HS-5 (cell line): ENCODE measurements around the gene CCDC157.
"Not testable (repeated sequence)": the region's sequence is repeated elsewhere in the genome, so short reads cannot be mapped to it uniquely, and the experiment has no call there.

Experiments used
- DNase-seq: peaks from one replicate; pipeline ENCODE4 v3.0.0-alpha.2; 2012; ENCODE audit warnings: low read depth

The CCDC157 gene

DNA sequence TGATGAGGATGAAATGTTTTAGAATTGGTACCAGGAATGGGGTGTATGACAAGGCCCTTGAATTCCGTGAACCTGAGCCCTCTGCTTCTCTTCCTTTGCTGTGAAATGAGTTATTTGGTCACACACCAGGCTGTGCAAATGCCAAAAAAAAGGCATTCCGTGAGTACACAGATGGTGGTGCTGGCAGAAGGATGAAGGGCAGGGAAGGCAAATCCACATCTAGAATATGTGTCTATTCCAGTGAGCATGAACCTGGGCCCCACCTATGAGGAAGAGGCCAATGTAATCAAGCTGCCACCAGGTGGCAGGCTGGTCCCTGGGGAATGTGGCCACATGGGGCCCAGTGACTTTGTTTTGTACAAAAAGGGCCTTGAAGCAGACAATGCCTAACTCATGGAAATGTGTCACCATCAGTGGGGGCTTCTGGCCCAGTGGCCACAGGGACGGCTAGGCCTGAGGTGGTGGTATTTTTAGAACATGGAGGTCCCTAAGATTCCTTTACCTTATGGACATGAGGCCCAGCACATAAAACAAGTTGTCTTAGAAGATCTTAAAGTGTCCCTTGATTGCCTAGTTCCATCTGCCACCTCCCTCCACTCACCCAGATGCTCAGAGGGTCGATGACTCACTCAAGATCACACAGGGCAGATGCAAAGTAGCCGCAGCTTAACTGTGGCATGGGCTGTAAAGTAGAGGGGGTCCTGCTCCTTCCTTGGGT, 34.3 kb downstream of the CCDC157 start:
- DNase-seq = peak; percentile 30

GRCh38 chr22:30392661-30393321, 36.0 kb downstream of the CCDC157 start:
- no peak for DNase-seq

GRCh38 chr22:30393322-30393680, 36.5 kb downstream of the CCDC157 start:
- DNase-seq = no peak

GRCh38 chr22:30393885-30394284, 37.1 kb downstream of the CCDC157 start:
- no peak for DNase-seq

DNA sequence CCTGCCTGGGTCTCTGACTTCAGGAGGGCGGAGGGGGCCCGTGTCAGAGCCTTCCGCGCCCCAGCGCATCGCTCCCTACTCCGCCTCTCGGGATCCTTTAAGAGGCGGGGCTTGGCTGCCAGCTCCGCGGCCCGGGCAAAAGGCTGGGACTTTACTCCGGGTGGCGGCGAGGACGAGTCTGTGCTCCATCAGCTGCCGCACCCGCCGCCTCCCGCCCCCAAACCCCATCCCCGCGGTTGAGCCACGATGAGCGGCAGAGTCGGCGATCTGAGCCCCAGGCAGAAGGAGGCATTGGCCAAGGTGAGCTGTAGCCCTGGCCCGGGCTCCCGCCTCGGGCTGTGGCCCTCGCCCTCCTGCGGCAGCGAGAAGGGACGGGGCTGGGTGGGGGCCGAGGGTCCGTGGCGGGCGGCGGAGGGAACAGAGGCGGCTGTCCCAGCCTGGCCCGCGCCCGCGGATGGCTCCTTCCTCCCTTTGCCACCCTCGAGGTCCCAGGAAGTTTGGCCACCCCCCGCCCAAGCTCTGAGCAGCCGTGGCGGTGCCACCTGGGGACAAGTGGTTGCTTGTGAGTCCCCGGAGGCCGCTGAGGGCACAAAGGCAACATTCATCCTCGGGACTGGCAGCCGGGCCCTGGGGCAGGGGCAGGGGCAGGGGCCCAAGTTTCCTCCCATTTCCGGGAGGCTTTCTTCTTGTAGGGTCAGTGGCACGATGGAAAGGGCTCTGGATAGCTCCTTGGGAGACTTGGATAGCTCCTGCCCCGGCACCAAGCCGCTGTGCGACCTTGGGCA, 40.3 kb downstream of the CCDC157 start, which contains the start of gene SEC14L2:
TSS of gene SEC14L2 (plus strand) at position 148 of the 785 bp plus-strand sequence. CDS start at position 247, 99 bp downstream.
- DNase-seq = no peak

DNA sequence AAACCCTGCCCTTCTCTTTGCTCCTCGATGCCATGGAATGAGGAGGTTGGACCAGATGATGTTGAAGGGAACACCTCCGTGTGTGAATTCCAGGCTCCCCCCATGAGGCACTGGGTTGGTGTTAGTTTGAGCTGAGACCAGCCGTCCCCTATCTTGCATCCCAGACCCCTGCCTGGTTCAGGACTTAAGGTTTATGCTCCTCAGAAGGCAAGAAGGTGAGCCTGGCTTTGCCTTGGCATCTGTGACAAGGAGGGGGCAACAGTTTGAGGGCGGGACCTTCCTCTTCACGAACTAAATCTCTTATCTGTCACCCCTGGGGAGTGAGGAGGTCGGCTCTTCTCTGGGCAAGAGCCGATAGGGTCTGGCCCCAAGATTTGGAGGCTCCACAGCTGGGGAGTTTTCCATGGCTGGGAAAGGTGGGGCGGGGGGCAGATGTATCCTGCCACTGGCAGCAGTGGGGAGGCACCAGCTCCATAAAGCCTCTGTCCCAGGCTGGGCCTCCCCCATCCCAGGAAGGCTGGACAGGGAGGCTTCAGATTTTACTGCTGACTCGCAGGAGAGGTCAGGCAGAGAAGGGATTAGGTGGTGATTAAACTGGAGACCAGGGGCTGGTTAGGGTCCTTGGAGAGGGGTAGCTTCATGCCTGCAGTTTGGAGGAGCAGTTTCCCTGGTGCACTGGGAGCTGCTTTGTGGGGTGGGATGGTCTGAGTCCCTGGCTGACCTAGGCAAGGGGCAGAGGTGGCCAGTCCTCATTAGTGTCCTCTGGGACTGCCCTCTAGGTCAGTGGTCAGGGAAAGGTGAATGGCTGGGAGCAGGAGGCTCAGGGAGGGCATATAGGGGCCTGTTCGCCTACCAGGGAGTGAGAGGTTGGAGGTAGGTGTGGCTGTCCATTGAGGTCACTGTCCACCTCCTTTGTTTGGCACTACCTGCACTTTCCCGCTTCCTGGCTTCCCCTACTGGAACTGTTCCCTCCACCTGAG, 41.1 kb downstream of the CCDC157 start:
- no peak for DNase-seq

DNA sequence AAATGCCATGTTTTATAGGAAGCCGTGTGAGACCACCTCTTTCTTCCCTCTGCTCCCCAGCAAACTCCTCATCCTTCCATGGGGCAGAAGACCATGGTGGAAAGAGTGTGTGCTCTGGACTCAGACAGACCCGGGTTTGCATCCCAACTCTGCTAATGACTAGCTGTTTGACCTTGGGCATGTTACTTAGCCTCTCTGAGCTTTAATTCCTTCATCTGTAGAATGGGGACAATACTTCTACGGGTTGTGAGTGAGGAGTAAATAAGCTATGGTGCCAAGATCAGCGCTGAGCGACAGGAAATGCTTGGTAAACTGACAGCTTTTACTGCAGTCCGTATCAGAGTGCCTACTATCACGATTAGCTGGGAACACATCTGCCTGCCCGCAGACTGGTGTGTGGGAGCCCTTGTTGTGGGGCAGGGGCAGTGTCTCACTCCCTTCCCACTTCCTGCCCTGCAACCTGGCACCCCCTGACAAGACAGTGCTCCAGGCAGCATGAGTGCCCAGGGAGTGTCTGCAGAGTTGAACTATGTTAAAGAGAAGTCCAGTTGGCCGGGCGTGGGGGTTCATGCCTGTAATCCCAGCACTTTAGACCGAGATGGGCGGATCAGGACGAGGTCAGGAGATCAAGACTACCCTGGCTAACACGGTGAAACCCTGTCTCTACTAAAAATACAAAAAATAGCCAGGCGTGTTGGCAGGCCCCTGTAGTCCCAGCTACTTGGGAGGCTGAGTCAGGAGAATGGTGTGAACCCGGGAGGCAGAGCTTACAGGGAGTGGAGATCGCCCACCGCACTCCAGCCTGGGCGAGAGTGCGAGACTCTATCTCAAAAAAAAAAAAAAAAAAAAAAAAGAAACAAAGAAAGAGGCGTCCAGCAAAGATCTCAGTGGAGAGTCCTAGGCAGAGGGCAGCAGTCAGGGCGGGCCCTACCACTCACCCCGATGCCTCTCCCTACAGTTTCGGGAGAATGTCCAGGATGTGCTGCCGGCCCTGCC, 42.2 kb downstream of the CCDC157 start:
- no peak for DNase-seq

- no peak for DNase-seq
These were observed 42.9 kb downstream of the CCDC157 start for GRCh38 chr22:30399718-30400117.

- no peak for DNase-seq
These were observed 43.4 kb downstream of the CCDC157 start for GRCh38 chr22:30400159-30400558.

DNA sequence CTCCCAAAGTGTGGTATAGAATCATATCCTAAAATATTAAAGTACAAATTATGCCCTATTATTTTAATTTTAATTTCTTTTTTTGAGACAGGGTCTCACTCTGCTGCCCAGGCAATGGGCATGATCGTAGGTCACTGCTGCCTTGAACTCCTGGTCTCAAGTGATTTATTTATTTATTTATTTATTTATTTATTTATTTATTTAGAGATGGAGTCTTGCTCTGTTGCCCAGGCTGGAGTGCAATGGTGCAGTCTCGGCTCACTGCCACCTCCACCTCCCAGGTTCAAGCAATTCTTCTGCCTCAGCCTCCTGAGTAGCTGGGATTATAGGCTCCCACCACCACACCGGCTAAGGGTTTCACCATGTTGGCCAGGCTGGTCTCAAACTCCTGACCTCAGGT, 44.2 kb downstream of the CCDC157 start:
- DNase-seq = not testable (repeated sequence)

GRCh38 chr22:30402028-30402765, 45.4 kb downstream of the CCDC157 start:
- no peak for DNase-seq

DNA sequence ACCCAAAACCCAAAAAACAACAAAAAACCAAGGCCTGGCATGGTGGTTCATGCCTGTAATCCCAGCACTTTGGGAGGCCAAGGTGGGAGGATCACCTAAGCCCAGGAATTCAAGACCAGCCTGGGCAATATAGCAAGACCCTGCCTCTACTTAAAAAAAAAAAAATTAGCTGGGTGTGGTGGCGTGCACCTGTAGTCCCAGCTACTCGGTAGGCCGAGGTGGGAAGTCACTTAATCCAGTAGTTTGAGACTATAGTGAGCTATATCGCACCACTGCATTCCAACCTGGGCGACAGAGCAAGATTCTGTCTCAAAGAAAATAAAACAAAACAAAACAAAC, 45.9 kb downstream of the CCDC157 start:
- DNase-seq = not testable (repeated sequence)

GRCh38 chr22:30404307-30404706, 47.5 kb downstream of the CCDC157 start:
- DNase-seq = no peak

GRCh38 chr22:30405731-30406130, 48.9 kb downstream of the CCDC157 start:
- no peak for DNase-seq

GRCh38 chr22:30406400-30406799, 49.6 kb downstream of the CCDC157 start:
- DNase-seq = no peak

GRCh38 chr22:30408388-30409102, 51.7 kb downstream of the CCDC157 start:
- DNase-seq = no peak

DNA sequence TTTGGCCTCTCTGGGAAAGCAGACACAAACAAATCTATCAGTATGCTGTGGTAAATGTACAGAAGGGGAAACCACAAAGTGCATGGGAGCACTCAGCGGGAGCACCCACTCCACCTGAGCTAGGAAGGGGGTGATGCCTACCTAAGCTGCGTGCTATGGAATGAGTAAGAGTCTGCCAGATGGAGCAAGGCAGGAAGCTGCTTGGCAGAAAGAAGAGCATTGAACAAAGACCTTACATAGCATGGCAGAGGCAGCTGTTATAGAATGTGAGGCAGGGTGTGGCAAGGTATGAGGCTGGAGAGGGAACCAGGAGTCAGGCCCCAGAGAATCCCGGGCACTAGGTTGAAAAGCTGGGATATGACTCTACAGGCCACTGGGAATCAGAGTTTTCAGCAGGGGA, 55.0 kb downstream of the CCDC157 start:
- no peak for DNase-seq

DNA sequence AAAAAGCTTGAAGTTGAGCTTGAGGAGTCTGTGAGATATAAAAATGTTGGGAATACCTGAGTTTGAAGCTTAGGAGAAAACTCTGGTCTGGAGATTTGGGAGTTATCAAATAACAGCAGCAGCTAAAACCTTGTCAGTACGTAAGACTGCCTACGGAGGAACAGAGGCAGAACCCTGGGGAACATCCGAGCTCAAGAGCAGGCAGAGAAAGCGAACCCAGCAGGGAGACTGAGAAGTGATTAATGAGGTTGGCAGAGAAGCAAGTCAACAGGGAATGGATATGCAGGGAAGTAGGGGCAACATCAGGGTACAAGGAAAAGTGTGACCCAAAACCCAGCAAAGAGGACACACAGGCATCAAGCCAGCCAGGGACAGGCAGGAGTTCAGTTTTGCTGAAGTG, 56.2 kb downstream of the CCDC157 start:
- no peak for DNase-seq
